Hypothalamus (tissue), 51 donors: ENCODE results near the gene UBC.
"Not testable (repeated sequence)": the region's sequence is repeated elsewhere in the genome, so short reads cannot be mapped to it uniquely, and the experiment has no call there.

Experiments
- DNase-seq, 51 donors: peaks; one replicate each; lab custom pipeline; 2025; lab: John Stamatoyannopoulos, UW

Gene UBC

GRCh38 chr12:124916374-124917134 is 2.1 kb upstream of the UBC start:
- DNase-seq, result no peak

DNA sequence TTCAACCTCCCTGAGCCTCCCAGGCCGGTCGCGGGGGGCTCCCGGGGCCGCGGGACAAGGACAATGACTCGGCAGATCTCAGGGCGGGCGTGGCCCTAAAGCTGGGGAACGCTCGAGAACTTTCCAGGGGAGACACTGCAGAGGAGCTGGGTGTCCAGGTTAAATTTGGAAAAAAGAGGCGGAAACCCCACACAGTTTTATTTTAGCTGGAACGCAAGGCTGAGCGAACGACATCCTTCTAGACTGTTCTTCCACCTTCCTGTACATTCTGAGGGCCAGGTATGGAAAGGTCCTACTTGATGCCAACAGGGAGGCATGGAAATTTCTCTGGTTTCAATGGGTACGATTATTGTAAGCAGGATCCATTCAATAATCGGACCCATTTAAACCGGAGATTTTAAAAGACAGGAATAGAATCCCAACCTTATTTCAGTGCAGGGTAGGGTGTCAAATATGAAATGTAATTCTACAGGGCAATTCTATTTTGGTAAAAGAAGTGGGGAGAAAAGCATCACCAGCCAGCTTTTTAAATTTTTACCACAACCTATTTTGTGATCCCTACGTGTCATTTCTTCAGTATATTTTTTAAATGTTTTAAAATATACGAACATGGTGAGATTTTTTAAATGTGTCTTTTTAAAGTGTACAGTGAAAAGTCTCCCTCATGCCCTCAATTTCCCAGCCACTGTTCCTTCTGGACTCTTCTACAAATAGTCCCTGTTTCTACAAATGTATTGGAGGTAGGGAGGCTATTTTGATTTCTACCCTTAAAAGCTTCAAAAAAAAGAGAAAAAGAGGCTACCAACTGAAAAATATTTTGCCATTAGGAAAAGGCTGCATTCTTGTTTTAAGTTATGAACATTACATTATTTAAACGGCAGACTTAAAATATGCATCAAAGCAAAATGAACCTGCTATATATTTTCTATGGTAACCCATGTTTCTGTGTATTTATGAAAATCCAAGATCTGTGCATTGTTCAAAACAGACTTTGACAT is 1.1 kb upstream of the UBC start:
- DNase-seq, result no peak

- DNase-seq, result no peak
These were observed 717 bp downstream of the UBC start for GRCh38 chr12:124913474-124914391.

DNA sequence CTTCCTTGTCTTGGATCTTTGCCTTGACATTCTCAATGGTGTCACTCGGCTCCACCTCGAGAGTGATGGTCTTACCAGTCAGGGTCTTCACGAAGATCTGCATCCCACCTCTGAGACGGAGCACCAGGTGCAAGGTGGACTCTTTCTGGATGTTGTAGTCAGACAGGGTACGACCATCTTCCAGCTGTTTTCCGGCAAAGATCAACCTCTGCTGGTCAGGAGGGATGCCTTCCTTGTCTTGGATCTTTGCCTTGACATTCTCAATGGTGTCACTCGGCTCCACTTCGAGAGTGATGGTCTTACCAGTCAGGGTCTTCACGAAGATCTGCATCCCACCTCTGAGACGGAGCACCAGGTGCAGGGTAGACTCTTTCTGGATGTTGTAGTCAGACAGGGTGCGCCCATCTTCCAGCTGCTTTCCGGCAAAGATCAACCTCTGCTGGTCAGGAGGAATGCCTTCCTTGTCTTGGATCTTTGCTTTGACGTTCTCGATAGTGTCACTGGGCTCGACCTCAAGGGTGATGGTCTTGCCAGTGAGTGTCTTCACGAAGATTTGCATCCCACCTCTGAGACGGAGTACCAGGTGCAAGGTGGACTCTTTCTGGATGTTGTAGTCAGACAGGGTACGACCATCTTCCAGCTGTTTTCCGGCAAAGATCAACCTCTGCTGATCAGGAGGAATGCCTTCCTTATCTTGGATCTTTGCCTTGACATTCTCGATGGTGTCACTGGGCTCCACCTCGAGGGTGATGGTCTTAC is 1.7 kb downstream of the UBC start:
- not testable (repeated sequence) for DNase-seq

- DNase-seq, result not testable (repeated sequence)
These were observed 2.9 kb downstream of the UBC start for GRCh38 chr12:124911521-124911920.

GRCh38 chr12:124910561-124911478 is 3.6 kb downstream of the UBC start:
- DNase-seq, result no peak

DNA sequence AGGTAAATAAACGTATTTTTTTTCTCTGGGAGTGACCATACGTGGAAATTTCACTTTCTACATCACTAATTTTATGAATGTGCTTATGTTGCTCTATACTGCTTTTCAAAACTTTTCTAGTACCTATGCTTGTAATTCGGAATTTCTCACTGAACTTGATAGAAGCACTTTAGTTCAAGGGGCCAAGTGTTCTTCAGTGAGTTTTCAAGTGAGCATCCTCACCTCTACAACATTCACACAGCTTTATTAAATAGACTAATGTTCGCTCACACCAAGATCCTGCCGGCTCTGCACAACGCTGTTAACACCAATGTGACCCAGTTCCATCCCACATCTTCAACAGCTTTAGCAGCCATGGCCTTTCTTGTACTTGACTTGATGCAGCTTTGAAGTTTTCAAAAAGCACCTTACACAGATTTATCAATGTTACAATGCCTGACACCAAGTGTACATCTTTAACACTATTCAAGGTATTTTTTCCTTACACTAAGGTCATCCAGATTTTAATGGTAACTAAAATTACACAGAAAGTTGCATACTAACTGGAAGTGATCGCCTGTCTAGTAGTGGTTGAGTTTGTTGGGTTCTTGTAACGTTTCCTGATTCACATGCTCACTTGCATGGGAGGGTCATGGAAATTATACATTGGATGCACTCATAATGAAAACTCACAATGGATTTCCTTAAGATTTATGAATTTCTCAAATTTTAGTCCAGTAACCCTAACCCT is 4.5 kb downstream of the UBC start:
- DNase-seq, result no peak

DNA sequence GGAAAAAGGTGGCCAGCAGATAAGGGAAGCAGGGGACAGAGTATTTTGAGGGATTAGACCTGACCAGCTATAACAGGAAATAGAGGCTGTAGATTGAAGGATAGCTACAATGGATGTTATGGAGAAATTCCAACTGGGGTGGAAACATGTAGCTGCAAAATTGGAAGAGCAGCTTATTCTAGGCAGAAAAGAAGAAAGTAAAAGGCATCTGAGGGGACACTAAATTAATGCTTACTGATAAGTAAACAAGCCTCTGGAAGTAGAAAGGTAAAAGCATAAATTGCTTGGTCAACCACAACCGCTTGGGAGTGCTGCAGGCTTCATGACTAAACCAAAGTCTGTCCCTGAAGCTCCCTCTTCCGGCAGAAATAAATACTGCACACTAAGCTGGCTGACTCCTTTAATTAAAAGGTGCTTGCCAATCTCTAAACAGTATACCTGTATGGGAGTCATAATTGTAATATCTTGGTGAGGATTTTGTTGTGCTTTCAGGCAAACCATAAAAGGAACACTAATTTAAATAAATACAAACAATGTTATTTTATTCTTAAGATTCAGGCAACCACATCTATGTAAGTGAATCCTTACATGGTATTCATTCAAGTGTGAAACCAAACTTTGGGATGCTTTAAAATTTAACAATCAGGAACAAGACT is 7.7 kb downstream of the UBC start:
- no peak for DNase-seq

DNA sequence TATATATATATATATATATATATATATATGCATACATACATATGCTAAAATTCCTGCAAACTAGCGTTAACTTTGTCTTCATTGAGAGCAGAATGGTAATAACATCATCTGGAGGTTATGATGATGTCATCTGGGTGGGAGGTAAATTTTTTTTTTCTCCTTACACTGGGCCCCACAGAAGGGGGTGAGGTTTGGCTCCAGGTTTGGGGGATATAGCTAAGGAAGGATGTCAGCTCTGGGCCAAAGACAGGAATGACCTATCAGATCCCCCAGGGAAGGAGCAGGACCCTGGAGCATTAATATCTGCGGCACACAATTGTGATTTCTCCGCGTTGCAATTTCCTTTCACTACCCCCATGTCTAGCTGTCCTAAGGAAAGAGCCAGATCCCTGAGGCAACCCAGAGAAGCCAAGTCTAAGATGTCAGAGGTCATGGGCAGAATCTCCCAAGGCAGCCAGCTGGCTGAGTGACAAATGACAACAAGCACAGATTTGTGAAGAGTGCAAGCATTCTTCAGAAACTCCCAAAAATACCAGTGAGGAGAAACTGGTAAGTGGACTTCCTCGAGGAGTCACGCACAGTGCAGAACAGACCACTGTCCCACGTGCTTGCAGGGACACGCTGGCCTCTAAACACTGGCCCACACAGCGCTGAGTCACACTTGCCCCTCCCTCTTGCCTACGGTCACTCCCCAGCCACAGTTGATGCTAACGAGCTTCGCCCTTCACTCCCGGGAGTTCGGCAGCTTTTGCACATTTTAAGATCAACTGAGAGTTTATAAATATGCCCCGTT is 9.9 kb downstream of the UBC start:
- DNase-seq, result peak in 48 of 51 donors; percentile 4 to 90 (median 70)

DNA sequence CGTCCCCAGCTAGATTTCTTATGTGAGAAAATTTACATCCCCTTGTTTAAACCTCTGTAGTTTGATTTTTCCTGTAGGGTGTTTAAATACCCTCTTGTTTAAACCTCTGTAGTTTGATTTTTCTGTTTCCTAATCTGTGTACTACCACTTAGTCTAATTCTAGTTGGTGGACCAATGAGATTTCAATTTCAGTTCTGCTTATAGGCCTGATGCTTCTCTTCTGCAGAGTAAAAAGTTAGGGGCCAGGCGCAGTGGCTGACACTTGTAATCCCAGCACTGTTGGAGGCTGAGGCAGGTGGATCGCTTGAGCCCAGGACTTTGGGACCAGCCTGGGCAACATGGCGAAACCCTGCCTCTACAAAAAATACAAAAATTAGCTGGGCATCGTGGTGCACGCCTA is 11.5 kb downstream of the UBC start:
- DNase-seq, result no peak

DNA sequence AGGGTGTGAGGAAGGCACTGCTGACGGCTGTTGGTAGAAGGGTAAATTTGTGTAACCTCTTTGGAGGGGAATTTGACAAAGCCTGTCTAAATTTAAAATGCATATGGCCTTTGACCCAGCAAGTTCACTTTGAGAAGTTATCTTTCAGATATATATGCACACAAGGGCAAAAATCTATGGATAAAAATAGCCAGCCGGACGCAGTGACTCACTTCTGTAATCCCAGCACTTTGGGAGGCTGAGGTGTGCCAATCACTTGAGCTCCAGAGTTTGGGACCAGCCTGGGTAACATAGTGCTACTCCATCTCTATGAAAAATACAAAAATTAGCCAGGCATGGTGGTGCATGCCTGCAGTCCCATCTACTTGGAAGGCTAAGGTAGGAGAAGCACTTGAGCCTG is 13.4 kb downstream of the UBC start:
- no peak for DNase-seq

DNA sequence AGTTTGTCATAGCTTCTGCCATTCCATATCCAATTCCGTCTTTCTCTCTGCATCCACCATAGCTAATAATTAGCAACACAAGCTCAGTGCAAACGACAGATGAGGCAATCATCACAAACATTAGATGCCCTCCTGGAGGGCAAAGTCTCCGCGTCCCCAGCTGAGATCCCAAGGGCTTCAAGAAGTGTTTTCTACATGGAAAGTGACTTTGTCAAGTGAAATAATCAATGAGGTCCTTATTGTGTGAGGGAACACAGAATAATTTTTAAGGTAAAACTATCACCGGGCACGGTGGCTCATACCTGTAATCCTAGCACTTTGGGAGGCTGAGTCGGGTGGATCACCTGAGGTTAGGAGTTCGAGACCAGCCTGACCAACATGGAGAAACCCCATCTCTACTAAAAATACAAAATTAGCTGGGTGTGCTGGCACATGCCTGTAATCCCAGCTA is 14.1 kb downstream of the UBC start:
- not testable (repeated sequence) for DNase-seq

DNA sequence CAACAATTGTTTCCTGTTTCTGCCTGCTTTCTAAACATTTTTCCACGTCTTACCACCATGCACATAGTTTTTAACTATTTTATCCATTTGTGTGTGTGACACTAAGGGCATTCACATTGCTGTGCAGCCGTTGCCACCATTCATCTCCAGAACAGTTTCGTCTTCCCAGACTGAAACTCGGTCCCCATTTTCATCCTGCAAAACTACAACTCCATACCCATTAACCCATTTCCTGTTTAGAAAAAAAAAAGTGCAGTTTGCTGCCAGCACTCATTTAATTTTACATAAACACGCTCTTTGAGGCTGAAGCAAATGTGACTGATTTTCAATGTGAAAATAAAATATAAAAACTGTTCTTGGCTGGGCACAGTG is 15.5 kb downstream of the UBC start:
- no peak for DNase-seq

DNA sequence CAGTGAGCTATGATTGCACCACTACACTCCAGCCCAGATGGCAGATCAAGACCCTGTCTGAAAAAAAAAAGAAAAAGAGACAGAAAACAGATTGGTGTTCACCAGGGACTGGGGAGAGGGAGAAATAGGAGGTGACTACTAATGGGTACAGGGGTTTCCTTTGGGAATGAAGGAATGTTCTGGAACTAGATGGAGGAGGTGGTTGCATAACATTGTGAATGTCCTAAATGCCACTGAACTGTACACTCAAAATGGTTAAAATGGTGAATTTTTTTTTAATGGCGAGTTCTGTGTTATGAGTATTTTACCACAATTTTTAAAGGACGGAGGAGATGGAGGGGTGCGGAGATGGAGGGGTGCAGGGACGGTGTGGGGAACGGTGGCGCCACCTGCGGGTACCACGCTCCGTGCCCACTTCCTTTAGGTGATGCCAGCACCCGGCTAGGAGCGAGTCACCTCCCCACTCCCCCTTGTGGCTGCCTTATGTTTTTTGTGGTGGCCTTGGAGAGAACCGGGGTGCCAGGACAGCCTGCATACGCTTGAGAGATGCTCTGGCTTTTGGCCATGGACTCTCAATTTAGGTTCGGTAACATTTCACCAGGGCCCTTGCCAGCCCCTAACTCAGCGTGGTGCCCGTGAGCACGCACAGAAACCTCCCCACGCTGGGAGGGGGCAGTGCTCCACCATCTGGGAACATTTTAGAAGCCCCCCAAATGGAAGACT is 16.1 kb downstream of the UBC start:
- DNase-seq, result peak in 44 of 51 donors; percentile 2 to 80 (median 28)

DNA sequence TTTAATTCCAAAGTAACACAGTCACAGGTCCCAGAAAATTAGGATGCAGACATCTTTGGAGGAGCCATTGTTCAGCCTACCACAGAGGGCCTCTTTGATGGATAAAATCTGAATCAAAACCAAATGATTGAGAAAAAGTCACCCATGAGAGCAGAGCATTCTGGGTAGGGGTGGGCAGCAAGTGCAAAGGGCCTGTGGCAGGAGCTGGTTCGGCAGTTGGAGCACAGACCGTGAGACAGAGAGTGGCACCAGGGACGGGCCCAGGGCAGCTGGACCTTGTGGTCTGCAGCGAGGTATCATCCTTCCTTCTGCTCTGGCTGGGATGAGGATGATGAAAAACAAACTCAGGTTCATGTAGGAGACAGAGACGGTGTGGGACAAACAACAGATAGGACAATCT is 18.0 kb downstream of the UBC start:
- no peak for DNase-seq
